Brain microvascular endothelial cell (primary cell): Measurements from ENCODE around the gene OSGIN1.

Experiments
- DNase-seq: peaks from one replicate; pipeline ENCODE4 v3.0.0-alpha.2; 2020
- H3K27ac ChIP-seq: fragments of 250-450 bp; sonication (Bioruptor Pico); 2 replicates; pipeline ENCODE4 v1.5.1; 2020; ENCODE audit warnings: mild to moderate bottlenecking, moderate library complexity
- H3K27me3 ChIP-seq: fragments of 250-450 bp; sonication (Bioruptor Pico); replicated peaks from 2 replicates; pipeline ENCODE4 v1.5.1; 2020; ENCODE audit warnings: mild to moderate bottlenecking
- H3K36me3 ChIP-seq: fragments of 250-450 bp; sonication (Bioruptor Pico); replicated peaks from 2 replicates; pipeline ENCODE4 v1.5.1; 2020; ENCODE audit warnings: mild to moderate bottlenecking
- H3K4me3 ChIP-seq: 2 replicates; pipeline ENCODE4 v1.5.1; 2011; ENCODE audit warnings: low read depth, mild to moderate bottlenecking, control low read depth, low read length, moderate library complexity
- in situ Hi-C: cut with HindIII; loops from 2 replicates; pipeline ENCODE4 v1.10.0; 2017; ENCODE audit warnings: low sequenced_read_pairs, low pct_ligation_motif_present
- TF ChIP-seq, protein P1 (sequence below): IDR thresholded peaks from 2 replicates; pipeline ENCODE4 v1.5.1; 2011; ENCODE audit warnings: low read depth, mild to moderate bottlenecking, moderate library complexity, low read length, control low read depth, inconsistent platforms; ENCODE audit errors: missing control alignments

Gene OSGIN1

DNA sequence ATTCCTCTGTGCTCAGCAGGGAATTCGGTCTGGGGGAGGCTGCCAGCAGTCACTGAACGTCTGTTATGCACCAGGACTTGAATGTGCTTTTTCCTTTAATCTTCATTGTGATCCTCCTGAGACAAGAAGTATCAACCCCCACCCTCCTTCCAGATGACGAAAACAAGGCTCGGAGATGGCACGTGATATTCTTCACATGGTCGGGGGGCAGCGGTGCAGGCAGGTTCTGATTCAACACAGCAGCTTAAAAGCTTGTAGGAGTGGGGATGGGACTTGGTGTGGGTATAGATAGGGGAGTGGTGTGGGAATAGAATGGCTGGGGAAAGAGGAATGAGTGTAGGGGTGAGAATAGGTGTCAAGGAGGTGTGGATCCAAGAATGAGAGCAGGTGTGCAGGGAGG is 21.4 kb downstream of the OSGIN1 start:
- H3K36me3 ChIP-seq, result no peaks in the 10 kb centered on the region
- in situ Hi-C loops, result no loop called here
- H3K27ac ChIP-seq, result no peak overlapping the region
- peaks cover 4% of the 10 kb centered on the region for H3K27me3 ChIP-seq
- TF ChIP-seq, protein P1, sequence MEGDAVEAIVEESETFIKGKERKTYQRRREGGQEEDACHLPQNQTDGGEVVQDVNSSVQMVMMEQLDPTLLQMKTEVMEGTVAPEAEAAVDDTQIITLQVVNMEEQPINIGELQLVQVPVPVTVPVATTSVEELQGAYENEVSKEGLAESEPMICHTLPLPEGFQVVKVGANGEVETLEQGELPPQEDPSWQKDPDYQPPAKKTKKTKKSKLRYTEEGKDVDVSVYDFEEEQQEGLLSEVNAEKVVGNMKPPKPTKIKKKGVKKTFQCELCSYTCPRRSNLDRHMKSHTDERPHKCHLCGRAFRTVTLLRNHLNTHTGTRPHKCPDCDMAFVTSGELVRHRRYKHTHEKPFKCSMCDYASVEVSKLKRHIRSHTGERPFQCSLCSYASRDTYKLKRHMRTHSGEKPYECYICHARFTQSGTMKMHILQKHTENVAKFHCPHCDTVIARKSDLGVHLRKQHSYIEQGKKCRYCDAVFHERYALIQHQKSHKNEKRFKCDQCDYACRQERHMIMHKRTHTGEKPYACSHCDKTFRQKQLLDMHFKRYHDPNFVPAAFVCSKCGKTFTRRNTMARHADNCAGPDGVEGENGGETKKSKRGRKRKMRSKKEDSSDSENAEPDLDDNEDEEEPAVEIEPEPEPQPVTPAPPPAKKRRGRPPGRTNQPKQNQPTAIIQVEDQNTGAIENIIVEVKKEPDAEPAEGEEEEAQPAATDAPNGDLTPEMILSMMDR, result no peak
- no peak overlapping the region for H3K4me3 ChIP-seq
- no peak for DNase-seq

DNA sequence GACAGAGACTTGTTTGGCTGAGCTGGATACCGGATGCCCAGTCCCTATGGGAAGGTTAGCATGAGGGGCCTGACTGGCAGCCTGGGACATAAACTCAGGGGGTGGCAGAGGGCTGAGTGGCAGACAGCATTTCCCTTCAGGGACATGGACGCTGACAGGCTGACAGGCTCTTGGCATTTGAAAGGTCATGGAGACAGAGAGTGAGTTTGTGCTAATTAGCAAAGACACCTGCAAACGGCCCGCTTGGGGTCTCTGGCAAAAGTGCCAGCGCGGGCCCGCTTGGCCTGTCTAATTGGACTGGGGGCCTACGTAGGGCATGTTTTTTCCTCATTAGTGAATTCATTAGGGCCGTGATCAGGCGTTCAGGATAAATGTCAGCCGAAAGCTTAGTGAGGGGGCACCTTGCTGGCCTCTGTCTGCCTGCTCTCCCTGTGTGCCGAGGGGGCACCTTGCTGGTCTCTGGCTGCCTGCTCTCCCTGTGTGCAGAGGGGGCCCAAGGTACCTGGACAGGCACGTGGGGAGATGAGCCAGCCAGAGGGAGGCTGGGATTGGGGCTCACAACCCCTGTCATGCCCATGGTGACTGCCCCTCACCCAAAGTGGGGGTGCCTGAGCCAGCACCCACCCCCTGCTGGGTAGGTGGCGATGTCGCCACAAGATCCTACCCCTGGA is 22.7 kb downstream of the OSGIN1 start:
- in situ Hi-C loops, result no loop called here
- no peak for DNase-seq
- TF ChIP-seq, protein P1, result no peak
- Histone ChIP-seq H3K4me3 (no peak overlapping the region), H3K36me3 (no peaks in the 10 kb centered on the region), H3K27ac (no peak overlapping the region), H3K27me3 (no peaks in the 10 kb centered on the region)

DNA sequence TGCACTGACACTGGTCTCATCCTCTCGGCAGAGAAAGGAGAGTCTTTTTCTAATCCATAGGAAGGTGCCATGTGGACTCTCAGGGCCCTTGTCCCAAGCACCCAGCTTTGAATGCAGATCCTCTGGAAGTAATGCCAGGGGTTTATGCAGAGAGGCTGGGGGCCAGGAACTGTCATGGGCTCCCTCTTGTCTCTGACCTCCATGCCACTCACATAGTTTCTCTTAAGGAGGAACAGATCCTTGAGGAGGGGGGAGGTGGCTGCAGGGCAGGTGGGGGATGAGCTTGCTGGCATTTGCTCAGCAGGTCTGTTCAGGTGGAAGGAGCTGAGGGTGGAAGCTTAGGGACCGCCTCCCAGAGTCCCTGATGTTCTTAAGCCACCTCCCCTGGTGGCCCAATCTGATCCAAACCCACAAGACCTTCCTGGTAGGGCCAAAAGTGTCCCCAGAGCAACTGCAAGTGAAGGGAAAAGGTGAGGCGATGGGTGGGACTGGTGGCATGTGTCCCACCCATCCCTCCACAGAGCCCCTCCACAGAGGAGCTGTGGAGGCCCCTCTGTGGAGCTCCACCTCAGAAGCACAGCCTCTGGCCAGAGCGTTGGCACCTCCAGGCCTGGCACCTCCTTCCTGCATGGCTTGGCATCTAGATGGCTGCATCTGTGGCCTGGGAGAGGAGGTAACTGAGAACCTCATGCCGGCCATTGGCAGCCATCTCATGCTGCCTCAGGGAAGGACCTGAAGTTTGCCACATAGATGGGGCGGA is 24.2 kb downstream of the OSGIN1 start:
- in situ Hi-C loops, result no loop called here
- no peak overlapping the region for H3K27ac ChIP-seq
- DNase-seq, result no peak
- H3K27me3 ChIP-seq, result no peaks in the 10 kb centered on the region
- H3K4me3 ChIP-seq, result no peak overlapping the region
- H3K36me3 ChIP-seq, result no peaks in the 10 kb centered on the region
- TF ChIP-seq, protein P1, result no peak

DNA sequence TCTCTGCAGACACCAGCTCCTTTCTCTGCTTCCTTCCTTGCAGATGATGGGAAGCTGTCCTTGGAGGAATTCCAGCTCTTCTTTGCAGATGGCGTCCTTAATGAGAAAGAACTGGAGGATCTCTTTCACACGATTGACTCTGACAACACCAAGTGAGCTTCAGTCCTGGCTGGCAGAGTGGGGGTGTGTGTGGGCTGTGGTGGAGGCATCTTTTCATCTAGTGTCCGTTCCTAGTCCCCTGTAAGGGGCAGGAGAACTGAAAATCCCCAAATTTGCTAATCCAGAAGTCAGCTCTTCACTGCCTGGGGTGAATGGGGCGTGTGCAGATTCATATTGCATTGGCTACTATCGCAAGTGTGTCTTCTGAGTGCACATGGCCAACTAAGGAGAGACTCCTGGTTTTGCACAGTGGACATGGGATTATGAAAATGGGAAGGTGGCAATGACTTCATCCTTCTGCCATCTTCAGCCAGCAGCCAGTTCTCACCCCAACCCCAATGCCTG is 25.4 kb downstream of the OSGIN1 start:
- no peaks in the 10 kb centered on the region for H3K27me3 ChIP-seq
- in situ Hi-C loops, result no loop called here
- no peak for DNase-seq
- no peak overlapping the region for H3K27ac ChIP-seq
- no peaks in the 10 kb centered on the region for H3K36me3 ChIP-seq
- TF ChIP-seq, protein P1, result no peak
- H3K4me3 ChIP-seq, result no peak overlapping the region

DNA sequence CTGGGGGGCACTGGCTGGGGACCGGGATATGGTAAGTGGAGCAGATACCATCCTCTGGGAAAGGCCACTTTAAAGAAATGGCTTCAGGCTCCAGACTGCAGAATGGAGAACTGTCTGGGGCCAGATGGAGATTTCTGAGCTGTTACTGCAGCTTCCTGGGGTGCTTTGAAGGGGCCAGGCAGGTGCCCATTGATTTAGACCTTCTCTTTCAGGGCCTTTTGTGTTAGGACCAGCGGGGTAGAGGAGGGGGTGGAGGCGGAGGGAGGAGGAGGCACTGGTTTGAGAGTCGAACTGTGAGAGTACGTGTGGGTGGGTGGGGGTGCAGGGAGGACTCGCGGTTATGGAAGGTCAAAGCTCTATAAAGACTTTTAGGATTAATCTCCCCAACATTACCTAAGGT is 26.4 kb downstream of the OSGIN1 start:
- no peak for DNase-seq
- in situ Hi-C loops, result no loop called here
- Histone ChIP-seq H3K36me3 (no peaks in the 10 kb centered on the region), H3K4me3 (no peak overlapping the region), H3K27me3 (no peaks in the 10 kb centered on the region), H3K27ac (no peak overlapping the region)
- TF ChIP-seq, protein P1, result no peak
